IPS DF 4.7 (cell line): ENCODE results near the gene XRCC2.
"Not testable (repeated sequence)": the region's sequence is repeated elsewhere in the genome, so short reads cannot be mapped to it uniquely, and the experiment has no call there.

Experiments used
- DNase-seq: peaks from one replicate; pipeline ENCODE4 v3.0.0-alpha.2; 2013; ENCODE audit warnings: low spot score; ENCODE audit errors: extremely low read depth

XRCC2 gene

DNA sequence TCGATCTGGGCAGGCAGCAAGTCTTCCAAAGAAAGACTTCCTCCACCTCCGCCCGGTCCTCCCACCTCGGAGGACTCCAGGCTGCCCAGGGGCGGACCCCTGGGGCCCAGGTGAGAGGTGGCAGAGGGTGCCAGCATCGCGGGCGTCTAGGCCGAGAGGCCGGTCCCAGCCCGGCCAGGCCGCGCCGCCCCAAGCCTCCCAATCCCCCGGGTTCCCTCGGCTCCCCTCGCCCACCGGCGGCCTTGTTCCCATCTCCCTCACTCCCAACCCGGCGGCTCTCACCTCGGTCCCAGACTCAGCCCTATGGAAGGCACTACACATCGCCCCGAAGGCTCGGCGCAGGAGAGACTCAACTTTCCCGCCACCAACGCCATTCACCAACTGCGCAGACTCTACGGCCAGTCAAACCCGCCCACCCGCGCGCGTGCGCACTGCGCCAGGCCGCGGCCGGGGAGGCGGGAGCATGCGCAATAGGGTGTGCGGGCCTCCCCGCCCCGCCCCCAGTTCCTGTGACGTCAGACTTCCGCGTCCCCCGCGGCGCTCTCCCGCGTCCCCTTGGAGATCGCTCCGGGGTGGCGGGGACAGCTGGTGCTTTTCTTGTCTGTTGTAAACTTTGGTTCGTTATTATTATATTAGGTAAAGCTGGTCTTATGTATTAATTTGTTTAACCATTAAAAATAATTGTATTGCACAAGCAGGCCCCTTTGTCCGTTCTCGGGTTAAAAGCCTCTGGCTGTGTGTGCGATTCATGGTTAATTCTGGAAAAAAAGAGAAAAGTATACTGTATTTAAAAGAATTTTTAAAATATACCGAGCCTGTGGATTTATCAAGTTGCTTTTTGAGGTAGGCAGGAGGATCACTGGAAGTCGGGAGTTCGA lies at the start of gene XRCC2:
TSS of gene XRCC2 (minus strand) at position 383 of the 878 bp plus-strand sequence. CDS start at position 321, 62 bp downstream.
- DNase-seq: peak; percentile 30

DNA sequence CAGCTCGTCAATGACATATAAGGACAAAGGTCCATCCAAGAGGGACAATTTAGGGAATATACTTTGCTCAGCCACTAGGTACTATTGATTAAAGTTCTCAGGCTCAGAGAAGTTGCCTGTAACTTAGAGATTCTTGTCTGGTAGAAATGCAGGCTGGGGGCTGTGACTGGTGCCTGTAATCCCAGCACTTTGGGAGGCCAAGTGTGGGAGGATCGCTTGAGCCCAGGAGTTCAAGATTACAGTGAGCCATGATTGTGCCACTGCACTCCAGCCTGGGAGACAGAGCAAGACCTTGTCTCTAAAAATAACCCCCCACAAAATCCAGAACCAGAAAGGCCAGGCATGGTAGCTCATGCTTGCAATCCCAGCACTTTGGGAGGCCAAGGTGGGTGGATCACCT lies 47.4 kb upstream of the XRCC2 start:
- no peak for DNase-seq

DNA sequence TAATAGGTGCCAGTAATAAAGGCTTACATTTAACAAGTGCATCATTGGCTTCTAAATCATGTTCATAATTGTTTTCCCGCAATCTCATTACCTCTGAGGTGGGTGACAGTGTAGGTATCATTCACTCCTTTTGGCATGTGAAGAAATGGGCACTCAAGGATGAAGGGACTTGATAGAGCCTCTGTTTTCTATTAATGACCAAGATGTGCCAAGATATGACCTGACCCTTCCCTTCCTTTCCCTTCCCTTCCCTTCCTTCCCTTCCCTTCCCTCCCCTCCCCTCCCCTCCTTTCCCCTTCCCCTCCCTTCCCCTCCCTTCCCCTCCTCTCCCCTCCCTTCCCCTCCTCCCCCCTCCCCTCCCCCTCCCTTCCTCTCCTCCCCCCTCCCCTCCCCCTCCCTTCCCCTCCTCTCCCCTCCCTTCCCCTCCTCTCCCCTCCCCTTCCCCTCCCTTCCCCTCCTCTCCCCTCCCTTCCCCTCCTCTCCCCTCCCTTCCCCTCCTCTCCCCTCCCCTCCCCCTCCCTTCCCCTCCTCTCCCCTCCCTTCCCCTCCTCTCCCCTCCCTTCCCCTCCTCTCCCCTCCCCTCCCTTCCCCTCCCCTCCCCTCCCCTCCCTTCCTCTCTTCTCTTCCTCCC lies 36.6 kb upstream of the XRCC2 start:
- not testable (repeated sequence) for DNase-seq

DNA sequence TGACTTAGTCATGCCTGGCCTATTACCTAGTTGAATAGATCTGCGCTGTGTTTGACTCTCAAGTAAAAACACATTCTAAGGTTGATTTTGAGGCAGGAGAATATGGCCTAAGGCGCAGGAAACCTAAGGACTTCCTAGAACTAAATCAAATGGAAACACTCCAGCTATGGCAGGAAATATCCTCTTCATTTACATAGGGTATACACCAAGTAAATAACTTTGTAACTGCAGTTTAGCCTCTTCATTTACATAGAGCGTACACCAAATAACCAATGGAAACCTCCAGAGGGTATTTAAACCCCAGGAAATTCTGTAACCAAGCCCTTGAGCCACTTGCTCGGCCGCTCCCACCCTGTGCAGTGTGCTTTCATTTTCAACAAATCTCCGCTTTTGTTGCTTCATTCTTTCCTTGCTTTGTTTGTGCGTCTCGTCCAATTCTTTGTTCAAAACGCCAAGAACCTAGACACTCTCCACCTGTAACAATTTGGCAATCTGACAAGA lies 35.6 kb upstream of the XRCC2 start:
- DNase-seq: no peak

DNA sequence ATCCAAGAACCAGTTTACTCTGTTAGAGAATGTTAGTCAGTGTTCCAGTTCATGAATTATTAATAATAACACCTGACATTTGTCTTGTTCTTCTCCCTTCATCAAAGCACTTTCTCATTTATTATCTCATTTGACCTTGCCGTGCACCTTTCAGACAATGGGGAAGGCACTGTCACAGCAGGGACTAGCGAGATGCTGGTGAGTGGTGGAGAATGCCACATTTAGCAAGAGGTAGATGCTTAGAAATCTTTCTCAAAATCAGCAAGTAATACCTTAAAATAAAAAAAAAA lies 34.2 kb upstream of the XRCC2 start:
- no peak for DNase-seq

DNA sequence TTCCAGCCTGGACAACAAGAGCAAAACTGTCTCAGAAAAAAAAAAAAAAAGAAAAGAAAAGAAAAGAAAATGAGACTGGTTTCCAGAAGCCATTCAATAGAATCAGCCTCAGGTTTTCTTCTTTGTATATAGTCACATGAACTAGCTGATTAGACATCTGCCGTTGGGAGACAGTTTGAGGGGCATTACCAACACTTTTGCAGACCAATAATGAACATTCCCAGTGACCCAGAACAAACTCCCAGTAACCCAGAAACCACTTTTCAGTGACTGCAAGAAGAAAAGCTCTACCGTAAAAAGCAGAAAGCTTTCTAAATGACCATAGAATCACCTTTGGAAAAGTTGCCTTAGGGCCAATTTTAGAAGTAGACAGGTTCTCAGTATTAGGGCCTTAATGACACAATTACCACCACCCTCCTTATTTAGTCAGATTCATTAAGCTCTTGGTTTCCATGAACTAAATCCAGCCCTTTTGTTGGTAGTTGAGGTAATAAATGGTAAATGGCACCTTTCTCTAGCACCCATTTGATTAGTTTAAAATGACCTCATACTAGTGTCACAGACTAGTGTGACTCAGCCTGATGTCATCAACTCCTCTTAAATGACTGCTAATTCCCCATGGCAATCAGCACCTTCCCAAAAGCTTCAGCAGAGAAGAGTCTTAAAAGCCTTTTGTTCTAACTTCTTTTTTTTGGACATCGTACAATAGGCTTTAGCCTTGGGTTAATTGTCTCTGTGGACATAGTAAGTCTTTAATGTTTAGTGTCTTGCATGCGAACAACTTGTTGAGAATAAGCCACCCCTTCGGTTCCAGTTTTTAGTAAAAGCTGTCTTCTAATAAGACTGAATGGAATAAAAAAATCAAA lies 33.6 kb upstream of the XRCC2 start:
- no peak for DNase-seq

DNA sequence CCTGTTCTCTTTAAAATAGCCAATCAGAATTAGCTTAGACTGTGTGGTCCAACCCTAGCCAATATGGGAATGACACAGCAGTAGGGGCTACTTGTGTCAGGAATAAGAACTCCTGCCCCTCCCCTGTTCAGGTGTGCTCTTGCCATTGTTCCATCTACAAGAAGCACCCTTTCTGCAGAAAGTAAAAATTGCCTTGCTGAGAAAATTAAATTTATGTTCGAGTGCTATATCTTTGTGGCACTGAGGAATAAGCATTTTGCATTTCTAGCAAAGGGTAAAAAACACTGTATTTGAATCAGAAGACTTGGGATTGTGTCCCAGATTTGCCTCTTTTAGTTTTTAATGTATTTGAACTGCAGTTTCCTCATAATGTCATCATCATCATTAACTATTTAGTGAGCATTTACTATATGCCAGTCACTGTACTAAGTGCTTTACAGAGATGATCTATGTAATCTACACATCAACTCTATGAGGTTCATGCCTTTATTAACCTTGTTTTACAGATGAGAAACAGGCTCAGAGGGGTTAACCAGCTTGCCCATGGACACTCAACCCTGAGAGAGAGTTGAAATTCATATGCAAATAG lies 28.9 kb upstream of the XRCC2 start:
- DNase-seq: no peak

DNA sequence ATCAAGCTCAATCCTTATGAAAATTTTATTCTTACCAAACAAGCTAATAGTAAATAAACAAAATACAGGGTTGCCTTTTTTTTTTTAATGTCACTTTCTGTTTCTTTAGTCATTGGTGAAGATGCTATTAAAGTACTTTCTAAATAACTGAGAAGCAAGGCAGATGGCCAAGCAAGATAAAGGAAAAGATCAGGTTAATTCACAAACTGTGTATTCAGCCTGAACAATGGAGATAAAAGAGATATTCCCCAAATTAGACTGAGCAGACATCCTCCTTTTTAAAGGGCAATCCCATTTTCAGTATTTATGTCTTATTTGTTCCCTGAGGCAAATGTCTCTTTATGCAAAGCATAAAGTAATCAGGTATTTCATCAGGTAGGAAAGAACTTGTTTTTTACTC lies 23.1 kb upstream of the XRCC2 start:
- DNase-seq: no peak

DNA sequence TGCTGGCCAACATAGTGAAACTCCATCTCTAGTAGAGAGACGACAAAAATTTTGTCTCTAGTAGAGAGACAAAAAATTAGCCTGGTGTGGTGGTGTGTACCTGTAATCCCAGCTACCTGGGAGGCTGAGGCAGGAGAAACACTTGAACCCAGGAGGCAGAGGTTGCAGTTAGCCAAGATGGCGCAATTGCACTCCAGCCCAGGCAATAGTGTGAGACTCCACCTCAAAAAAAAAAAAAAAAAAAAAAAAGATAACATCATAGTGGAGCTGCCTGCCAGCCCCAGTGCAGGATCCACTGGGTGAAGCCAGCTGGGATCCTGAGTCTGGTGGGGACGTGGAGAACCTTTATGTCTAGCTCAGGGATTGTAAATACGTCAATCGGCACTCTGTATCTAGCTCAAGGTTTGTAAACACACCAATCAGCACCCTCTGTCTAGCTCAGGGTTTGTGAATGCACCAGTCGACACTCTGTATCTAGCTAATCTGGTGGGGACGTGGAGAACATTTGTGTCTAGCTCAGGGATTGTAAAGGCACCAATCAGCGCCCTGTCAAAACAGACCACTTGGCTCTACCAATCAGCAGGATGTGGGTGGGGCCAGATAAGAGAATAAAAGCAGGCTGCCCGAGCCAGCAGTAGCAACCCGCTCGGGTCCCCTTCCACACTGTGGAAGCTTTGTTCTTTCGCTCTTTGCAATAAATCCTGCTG lies 21.5 kb upstream of the XRCC2 start:
- not testable (repeated sequence) for DNase-seq

DNA sequence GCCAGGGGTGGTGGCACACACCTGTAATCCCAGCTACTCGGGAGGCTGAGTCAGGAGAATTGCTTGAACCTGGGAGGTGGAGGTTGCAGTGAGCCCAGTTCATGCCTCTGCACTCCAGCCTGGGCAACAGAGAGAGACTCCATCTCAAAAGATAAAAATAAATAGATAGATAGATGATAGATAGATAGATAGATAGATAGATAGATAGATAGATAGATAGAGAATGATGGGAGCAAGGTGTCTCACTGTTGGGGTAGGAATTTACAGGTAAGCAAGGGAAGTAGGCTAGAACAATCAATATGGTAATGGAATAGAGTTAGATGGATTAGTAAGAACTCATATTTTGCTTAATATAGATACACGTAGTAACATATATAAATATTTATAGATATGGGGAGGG lies 16.3 kb upstream of the XRCC2 start:
- DNase-seq: not testable (repeated sequence)

DNA sequence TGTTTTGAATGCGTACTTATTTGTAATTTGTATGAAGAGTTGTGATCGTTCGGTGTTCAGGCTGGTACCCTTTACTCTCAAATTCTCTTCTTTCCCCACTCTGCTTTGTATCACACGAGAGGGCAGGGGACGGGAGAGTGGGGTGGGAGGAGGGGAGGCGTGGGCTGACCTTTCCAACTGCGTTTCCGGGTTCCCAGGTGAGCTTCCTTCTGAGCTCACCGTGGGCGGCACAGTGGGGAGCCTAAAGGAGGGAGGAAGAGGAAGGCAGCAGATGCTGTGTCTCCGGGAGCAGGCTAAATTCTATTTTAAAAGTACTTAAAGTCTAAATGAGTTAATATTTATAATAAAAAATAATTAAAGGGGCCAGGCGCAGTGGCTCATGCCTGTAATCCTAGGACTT lies 7.4 kb upstream of the XRCC2 start:
- DNase-seq: no peak

DNA sequence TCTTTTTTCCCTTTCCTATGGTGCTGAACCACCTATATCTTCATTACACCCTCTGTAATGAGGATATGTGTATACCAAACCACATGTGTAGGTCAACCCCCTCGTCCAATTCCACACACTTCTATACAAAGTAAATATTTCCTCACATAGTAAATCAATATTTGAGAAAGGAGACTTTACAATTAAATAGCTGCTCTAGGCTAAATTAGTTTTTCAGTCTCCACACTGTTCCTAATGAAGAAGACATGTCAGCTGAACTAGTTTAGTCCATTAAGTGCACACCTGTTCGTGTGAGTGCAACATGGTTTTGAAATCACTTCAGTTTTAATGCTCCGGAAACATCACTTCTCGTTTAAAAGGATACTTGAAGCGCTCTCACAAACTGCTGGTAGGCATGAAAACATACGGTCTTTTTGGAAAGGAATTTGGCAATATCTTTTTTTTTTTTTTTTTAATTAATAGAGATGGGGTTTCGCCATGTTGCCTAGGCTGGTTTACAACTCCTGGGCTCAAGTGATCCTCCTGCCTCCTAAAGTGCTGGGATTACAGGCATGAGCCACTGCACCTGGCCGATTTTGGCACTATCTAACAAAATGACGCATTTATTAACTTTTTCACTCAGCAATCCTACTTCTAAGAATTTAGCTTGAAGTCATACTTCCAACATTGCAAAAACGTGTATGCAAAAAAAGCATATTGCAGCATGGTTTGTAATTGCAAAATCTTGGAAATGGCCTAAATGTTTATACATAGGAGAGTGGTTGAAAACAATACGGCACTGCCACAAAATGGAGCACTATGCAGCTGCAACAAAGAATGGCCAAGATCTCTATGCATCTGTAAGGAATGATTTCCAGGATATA lies 2.1 kb upstream of the XRCC2 start:
- no peak for DNase-seq

DNA sequence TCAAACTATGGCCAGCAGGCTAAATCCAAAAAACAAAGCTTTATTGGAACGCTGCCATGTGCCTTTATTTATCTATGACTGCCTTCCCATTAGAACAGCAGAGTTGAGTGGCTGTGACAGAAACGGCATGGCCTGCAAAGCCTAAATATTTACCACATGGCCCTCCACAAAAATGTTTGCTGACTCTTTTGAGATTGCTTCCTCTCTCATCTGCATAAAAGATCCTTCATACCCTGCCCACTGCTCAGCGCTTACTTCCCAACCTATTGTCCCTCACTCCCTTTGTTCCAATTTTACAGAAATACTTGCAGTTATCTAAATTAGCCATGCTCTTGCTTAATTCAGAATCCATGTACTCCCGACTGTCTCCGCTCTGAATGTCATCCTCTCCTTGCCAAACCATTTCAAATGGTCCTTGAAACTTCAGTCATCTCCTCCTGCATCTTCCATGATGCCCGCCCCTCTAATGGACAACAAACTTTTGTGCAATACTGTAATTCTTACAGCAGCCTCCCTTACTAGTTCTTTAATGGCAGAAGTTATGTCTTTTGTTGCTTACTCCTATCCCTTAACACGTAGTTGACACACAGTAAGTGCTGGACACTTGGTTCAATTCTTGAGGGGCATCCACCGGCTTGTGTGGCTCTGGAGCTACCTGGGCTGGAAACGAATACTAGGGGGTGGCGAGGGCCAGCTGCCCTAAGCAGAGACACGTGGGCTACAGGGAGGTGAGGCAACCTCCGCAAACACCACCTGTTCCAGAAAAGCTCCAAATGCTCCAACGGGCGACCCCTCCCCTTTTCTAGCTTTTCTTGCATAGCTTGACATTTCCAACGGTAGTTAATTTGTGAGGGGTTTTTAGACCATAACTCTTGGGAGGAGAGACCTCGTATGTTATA lies 832 bp downstream of the XRCC2 start:
- DNase-seq: no peak

DNA sequence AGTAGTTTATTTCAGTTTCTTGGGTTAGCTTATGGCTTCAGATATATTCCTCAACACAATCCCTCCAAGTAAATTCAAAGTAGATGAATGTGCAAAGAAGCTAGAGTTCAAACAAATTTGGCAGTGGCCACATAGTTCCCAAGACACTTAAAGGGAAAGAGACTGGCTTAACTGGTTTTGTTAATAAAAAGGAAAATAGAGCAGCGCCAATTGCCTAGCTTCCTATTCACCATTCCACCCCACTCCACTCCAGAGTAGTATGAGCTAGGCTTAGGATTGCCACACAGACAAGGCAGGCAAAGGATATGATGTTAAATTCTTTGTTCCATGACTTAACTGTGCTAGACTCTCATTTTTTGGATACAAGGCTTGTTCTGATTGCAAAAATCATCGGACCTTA lies 2.0 kb downstream of the XRCC2 start:
- DNase-seq: no peak

DNA sequence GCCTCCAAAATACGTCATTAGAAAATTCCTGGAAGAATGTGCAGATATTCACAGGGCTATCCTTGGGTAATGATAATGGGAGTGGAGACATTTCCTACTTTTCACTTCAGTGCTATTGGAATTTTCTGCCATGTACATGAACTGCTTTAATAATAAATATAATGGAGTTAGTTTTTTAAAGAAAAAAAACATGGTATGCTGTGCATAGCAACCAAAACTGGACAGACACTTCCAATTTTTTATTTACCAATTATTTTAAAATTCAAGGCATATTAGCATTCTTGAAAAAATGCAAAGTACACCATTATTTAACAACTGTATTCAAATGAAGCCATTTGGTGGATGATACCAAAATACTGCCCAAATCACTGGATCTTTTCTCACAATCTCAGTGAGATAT lies 3.3 kb downstream of the XRCC2 start:
- no peak for DNase-seq

DNA sequence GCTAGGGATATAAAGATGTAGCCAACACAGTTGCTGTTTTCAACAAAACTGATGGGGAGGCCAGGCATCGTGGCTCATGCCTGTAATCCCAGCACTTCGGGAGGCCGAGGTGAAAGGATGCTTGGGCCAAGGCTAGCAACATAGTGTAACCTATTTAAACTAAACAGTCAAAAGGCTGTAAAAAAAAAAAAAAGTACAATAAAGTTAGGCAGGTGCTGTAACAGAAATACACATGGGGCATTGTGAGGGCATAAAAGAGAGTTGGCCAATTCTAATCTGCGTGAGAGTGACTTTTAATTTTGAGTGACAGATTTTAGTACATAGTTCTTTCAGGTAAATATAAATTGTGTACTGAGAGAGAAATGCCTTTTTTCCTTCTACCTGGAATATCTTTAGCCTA lies 6.2 kb downstream of the XRCC2 start:
- no peak for DNase-seq

DNA sequence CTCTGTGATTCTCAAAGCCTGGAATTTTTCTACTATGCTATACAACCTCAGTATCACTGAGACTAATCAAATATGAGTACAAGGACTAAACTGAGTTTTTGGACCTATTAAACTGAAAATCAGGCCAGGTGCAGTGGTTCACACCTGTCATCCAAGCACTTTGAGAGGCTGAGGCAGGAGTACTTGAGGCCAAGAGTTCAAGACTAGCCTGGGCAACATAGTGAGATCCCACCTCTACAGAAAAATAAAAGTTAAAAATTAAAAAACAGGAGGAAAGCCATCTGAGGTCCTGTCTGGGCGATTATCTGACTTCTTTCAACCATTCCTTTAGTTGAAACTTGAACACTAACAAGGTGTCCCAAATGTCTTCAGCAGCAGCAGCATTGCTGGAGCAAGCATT lies 7.0 kb downstream of the XRCC2 start:
- DNase-seq: no peak

DNA sequence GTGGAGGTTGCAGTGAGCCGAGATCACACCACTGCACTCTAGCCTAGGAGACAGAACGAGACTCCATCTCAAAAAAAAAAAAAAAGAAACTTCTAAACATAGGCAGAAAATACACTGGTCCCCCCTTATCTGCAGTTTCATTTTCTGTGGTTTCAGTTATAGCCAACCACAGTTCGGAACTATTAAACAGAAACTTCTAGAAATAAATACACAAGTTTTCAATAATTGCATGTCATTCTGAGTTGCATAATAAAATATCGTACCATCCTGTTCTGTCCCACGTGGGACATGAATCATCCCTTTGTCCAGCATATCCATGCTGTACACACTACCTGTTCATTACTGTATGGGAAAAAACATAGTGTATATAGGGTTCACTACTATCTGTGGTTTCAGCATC lies 8.0 kb downstream of the XRCC2 start:
- no peak for DNase-seq

DNA sequence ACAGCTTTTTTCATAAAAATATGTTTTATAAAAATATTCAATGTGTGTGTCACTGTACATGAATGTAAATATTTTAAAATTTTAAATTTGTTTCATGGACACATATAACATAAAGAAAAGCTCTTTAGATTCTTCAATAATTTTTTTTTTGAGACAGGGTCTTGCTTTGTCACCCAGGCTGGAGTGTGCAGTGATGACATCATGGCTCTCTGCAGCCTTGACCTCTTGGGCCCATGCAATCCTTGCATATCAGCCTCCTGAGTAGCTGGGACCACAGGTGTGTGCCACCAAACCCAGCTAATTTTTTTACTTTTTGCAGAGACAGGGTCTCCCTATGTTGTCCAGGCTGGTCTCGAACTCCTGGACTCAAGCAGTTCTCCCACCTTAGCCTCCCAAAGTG lies 9.9 kb downstream of the XRCC2 start:
- no peak for DNase-seq
